Activated naive CD4-positive, alpha-beta T cell treated with Interleukin-2 at 50 U/mL for 16 hours (primary cell): ENCODE data around the gene DLGAP1.

Source experiments
- DNase-seq: peaks from one replicate; pipeline ENCODE4 v3.0.0-alpha.2; 2020

The DLGAP1 gene

GRCh38 chr18:3510024-3510423, 945.1 kb downstream of the DLGAP1 start:
- no peak for DNase-seq

- no peak for DNase-seq
These were observed 946.2 kb downstream of the DLGAP1 start for GRCh38 chr18:3508576-3509549.

GRCh38 chr18:3504637-3505036, 950.5 kb downstream of the DLGAP1 start:
- DNase-seq: no peak

GRCh38 chr18:3502650-3503049, 952.5 kb downstream of the DLGAP1 start:
- DNase-seq: no peak

- no peak for DNase-seq
These were observed 955.1 kb downstream of the DLGAP1 start for GRCh38 chr18:3500016-3500415.

GRCh38 chr18:3499501-3499900, 955.6 kb downstream of the DLGAP1 start:
- DNase-seq: no peak

GRCh38 chr18:3498698-3499471, 956.2 kb downstream of the DLGAP1 start:
- DNase-seq: peak; percentile 6

- DNase-seq: no peak
These were observed 959.2 kb downstream of the DLGAP1 start for GRCh38 chr18:3495691-3496430.

GRCh38 chr18:3494569-3494968, 960.5 kb downstream of the DLGAP1 start:
- DNase-seq: no peak

- DNase-seq: no peak
These were observed 960.9 kb downstream of the DLGAP1 start for GRCh38 chr18:3494245-3494526.

- DNase-seq: no peak
These were observed 961.4 kb downstream of the DLGAP1 start for GRCh38 chr18:3493501-3494244.

- DNase-seq: no peak
These were observed 962.4 kb downstream of the DLGAP1 start for GRCh38 chr18:3492721-3493120.

GRCh38 chr18:3491981-3492555, 963.0 kb downstream of the DLGAP1 start:
- no peak for DNase-seq

GRCh38 chr18:3489462-3489861, 965.6 kb downstream of the DLGAP1 start:
- DNase-seq: no peak

- no peak for DNase-seq
These were observed 968.6 kb downstream of the DLGAP1 start for GRCh38 chr18:3486512-3486911.

- DNase-seq: no peak
These were observed 969.7 kb downstream of the DLGAP1 start for GRCh38 chr18:3485153-3486149.

GRCh38 chr18:3482258-3482657, 972.8 kb downstream of the DLGAP1 start:
- DNase-seq: no peak

- peak; percentile 16 for DNase-seq
These were observed 973.4 kb downstream of the DLGAP1 start for GRCh38 chr18:3481696-3482210.

- DNase-seq: no peak
These were observed 974.1 kb downstream of the DLGAP1 start for GRCh38 chr18:3480827-3481573.

- DNase-seq: no peak
These were observed 975.1 kb downstream of the DLGAP1 start for GRCh38 chr18:3479978-3480509.
